Bone marrow (tissue), 2 donors: ENCODE results near the gene LSAMP.
A peak's percentile ranks its signal among the peaks of the same experiment; 100 is the strongest.

Experiments
- DNase-seq, 2 donors: peaks; one replicate each; lab custom pipeline; 2025; lab: John Stamatoyannopoulos, UW

The LSAMP gene

GRCh38 chr3:115843206-115843605, 602.1 kb downstream of the LSAMP start:
- no peak for DNase-seq

GRCh38 chr3:115839246-115839645, 606.0 kb downstream of the LSAMP start:
- DNase-seq, result no peak

DNA sequence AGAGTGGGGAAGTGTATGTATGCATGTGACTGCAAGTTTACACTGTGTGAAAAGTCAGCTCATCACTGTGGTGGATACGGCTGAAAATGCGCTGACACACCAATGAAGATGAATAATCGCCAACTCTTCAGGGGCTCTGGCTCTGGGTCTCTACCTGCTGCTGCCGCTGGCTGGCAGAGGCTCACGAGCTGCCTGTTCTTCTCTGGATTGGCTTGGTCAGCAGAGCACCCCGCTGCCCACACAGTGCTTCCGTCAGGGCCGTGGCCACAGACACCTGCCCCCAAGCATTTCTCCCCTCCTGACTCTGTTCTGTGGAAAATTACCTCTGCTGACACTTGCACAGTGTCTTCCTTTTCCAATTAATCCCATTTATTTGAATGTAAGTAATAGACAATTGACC, 606.5 kb downstream of the LSAMP start:
- no peak for DNase-seq

DNA sequence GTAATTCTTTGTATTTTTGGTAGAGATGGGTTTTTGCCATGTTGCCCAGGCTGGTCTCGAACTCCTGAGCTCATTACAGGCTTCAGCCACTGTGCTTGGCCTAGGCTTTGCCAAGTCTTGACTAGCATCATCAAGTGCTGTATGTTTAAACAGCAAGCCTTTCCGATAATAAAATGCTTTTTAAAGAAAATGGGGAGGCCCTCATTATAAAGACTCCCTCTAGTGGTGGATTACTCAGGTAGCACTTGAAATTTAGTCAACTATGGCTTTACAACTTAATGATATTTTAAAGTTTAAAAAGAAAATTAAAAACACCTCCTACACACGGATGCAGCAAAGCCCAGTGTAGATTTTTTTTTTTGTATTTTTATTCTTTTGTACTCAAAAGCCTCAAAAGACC, 608.3 kb downstream of the LSAMP start:
- no peak for DNase-seq

DNA sequence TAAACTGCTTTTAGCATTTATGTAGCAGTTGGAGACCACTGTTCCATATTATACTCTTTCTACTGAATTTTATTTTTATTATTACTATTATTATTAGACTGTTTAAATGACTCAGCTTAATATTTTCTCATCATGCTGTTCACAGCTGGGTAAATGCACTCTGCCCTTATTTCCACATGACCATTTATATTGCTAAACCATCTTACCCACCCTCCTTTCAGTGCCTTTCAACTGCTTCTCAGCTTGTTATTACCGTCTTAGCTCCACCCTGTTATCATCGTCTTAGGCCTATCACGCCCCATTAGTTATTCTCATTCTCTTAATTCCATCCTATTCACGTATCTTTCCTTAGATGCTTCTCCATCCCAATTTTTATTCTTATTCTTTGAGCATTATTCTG, 609.3 kb downstream of the LSAMP start:
- no peak for DNase-seq

DNA sequence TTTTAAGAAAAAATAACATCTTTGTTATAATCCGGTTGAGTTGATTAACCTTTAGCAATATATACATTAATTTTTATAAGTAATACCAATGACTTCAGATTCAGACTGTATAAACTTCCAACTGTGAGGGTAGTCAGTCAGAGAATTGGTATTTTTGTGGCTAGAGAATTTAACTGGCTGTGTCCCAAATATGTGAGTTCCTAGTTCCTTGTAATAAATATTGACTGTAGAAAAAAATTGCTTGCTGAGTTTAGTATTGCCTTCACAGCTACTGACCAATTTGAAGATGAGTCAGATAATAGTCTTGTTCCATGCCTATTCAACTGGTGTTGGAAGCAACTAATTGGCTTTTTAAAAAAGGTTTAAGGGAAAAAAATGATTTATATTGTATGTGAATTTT, 611.2 kb downstream of the LSAMP start:
- DNase-seq, result no peak

DNA sequence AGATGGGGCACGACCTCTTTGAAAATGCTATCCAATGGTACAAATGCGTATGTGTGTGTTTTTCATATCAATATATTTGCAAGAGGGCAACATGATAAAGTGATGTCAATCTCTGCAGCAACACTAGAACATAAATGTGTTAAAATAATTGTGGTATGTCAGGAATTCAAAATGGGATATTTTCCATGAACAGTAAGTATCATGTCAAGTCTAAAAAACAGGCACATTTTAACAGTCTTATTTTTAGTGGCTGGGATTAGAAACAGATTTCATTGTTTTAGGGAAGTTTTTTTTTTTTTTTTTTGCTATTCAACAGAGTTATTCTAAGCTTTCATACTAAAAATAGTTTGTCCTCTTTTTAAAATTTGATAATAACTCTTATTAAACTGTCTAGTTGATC, 612.2 kb downstream of the LSAMP start:
- no peak for DNase-seq

GRCh38 chr3:115832265-115832664, 613.0 kb downstream of the LSAMP start:
- DNase-seq, result no peak

DNA sequence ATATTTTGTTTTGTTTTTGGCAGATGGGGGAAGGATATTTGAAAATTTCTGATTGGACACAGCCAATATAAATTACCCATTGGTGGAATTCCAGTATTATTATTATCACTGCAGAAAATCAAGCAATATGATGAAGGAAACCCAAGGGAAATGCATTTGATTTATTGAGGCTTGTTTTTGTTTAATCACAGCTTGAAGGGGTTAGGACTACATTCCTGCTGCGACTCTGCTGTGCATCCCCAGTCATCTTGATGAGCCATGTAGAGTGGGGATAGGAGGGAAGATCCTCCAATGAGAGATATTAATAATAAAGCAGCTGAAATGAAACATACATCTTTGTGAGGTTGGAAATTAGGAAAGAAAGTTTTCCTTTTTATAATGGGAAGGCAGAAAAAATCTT, 613.4 kb downstream of the LSAMP start:
- no peak for DNase-seq

DNA sequence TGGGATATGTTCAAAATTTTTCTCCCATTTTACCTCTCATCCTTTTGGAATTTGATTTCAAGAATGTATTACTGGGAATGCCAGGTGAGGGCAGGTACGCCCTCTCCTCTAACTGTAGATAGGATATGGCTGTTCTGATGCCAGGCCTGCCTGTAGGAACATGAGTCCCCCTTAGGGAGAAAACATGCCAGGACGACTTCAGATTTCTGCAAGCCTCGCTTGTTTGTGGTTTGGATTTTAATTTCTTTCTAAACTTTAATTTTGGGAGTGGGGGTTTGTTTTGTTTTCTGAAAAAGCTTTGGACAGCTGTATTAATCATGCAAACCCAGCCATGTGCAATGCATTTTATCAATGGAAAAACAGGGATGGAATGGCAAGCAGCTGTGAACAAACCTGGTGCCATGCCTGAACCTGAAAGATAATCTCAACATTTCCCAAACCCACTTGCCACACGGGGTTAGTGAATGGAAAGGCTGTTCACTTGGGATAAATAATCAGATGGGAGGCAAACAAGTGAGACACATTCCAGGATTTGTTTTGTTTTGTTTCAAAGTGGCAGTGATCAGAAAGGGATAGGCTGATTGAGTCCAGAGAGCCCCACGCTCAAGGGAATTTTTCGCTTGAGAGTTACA, 614.4 kb downstream of the LSAMP start:
- no peak for DNase-seq

DNA sequence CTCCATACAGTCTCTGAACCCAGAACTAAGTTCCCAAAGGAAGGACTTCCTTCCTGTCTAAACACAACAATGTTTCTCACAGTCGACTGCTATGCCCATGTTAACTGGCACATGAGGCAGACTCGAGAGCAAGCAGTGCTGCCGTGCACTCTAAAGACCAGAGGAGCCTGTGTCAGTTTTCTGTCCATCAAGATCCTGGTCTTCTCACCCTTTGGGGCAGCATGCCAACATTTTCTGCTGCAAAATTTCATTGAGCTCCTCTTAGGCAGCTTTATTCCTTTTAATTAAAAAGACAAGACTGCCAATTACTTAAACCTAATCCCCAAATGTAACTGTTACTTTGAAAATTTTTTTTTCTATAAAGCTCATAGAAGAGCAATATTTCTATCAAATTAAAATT, 616.9 kb downstream of the LSAMP start:
- no peak for DNase-seq

GRCh38 chr3:115827495-115827894, 617.8 kb downstream of the LSAMP start:
- no peak for DNase-seq

GRCh38 chr3:115825046-115825445, 620.2 kb downstream of the LSAMP start:
- DNase-seq, result no peak

GRCh38 chr3:115823083-115823482, 622.2 kb downstream of the LSAMP start:
- DNase-seq, result no peak

GRCh38 chr3:115822579-115822978, 622.7 kb downstream of the LSAMP start:
- no peak for DNase-seq

DNA sequence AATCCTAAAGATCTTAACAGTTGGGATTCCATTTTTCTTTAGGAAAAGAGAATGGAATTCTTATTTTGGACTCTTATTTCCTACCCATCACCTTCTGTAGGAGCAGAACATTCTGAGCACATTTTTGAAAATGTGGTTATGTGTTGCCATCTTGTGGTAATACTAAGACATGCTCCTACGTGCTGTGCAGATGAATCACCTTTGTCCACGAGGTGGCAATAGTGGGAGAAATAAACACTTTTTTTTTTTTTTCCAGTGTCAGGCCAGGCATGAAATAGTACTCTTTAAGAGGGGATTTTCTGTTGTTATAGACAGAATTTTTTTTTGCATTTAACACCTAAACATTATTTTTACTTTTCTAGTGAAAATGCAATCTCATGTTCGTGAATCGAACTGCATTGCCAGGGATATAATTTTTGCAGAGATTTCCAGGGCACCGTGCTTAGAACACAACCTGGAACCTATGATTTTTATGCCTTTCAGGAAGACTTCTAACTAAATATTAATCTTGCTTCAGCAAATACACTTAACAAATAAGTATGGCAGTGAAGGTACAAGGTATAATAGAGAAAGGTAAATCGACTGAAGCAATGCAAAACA, 625.4 kb downstream of the LSAMP start:
- peak in 1 of 2 donors; percentile 28 for DNase-seq

DNA sequence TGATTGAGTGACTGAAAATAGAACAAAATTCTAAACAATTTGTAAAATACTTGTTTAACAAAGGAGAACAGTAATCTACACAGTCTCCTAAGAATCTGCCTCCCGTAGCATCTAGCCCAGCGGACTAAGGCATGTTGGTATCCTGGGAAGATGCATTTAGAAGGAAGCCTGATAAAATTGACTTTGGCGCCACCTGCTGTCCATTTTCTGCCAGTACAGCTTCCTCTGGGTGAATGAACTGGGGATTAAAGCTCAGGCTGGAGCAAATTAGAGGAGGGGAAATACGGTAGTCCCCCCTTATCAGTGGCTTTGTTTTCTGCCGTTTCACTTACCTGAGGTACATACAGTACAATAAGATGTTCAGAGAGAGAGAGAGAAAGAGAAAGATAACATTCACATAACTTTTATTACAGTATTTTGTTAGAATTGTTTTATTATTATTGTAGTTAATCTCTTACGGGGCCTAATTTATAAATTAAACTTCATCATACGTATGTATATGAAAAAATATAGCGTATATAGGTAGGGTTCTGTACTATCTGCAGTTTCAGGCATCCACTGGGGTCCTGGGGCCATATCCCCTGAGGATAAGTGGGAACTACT, 630.4 kb downstream of the LSAMP start:
- peak in 1 of 2 donors; percentile 22 for DNase-seq

GRCh38 chr3:115814006-115814405, 631.3 kb downstream of the LSAMP start:
- no peak for DNase-seq

GRCh38 chr3:115808816-115809215, 636.5 kb downstream of the LSAMP start:
- no peak for DNase-seq

- no peak for DNase-seq
Measured at GRCh38 chr3:115808244-115808643, 637.0 kb downstream of the LSAMP start.

GRCh38 chr3:115806501-115806900, 638.8 kb downstream of the LSAMP start:
- no peak for DNase-seq

- DNase-seq, result no peak
Measured at GRCh38 chr3:115805520-115805919, 639.8 kb downstream of the LSAMP start.

DNA sequence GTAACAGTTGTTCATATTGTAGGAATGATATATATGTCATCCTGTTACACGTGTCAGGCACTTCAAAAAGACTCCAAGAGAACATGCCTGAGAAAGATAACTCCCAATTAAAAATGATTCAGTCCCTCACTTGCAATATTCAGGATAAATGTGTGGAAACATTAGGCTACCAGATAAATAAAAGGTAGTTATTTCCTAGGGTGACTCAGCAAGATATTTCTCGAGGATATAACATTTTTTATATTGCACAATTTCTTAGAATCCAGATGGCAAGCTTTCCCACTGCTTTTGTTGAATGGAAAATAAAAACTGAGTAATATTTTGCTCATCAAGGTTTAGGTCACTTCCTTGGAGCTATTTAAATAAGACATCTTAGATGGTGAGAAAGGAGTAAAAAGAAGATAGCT, 640.6 kb downstream of the LSAMP start:
- no peak for DNase-seq

DNA sequence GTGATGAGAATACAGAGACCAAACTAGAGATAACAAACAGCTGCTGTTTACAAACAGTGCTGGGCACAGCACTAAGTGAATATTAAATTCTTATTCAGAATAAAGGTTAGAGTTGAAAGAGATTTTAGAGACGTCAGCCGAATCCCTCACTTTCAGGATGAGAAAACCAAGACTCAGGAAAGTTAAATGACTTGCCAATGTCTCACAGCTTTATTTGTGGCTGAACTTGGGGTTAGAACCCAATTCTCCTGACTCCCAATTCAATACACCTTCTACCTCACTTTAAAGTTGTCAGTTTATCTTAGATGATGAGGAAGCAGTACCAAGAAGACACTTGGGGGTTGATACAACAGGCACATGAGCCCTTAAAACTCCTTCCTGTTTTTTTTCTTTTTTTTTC, 641.1 kb downstream of the LSAMP start:
- no peak for DNase-seq
